SU-DHL-6 (cell line): Measurements from ENCODE around the gene YEATS2.

Experiments
- H2AFZ ChIP-seq: fragments of 200-600 bp; sonication (generic); 2 replicates; pipeline ENCODE4 v1.6.1; 2014; ENCODE audit warnings: low read depth, mild to moderate bottlenecking, moderate library complexity, mixed read lengths, antibody characterized with exemption, low read length; ENCODE audit not compliant: severe bottlenecking
- H3F3A ChIP-seq: fragments of 200-600 bp; shearing (Covaris generic); 2 replicates; pipeline ENCODE4 v1.6.0; 2016; ENCODE audit warnings: antibody characterized with exemption, mild to moderate bottlenecking; ENCODE audit not compliant: insufficient read depth
- H3K27ac ChIP-seq: fragments of 200-600 bp; sonication (generic); 2 replicates; pipeline ENCODE4 v1.5.1; 2016; ENCODE audit warnings: low read depth, mild to moderate bottlenecking, low read length, moderate library complexity, mixed read lengths
- H3K27me3 ChIP-seq: fragments of 200-600 bp; sonication (generic), shearing (Covaris generic); 2 replicates; pipeline ENCODE4 v1.6.0; 2014; ENCODE audit warnings: mild to moderate bottlenecking, low read length
- H3K36me3 ChIP-seq: fragments of 200-600 bp; sonication (generic); 2 replicates; pipeline ENCODE4 v1.6.1; 2014; ENCODE audit warnings: mild to moderate bottlenecking, low read length, mixed read lengths
- H3K4me2 ChIP-seq: fragments of 300-600, 200-600 bp; shearing (Covaris generic), sonication (generic); 2 replicates; pipeline ENCODE4 v1.6.0; 2014; ENCODE audit warnings: low read length, low read depth, mild to moderate bottlenecking; ENCODE audit not compliant: poor library complexity, severe bottlenecking
- H3K4me3 ChIP-seq: fragments of 200-600 bp; sonication (generic); 2 replicates; pipeline ENCODE4 v1.5.1; 2014; ENCODE audit warnings: antibody characterized with exemption, low read length, mild to moderate bottlenecking, mixed read lengths; ENCODE audit not compliant: insufficient read depth, poor library complexity, severe bottlenecking
- H3K79me2 ChIP-seq: fragments of 200-600 bp; sonication (generic); 2 replicates; pipeline ENCODE4 v1.6.1; 2014; ENCODE audit warnings: mild to moderate bottlenecking, low read length, moderate library complexity; ENCODE audit not compliant: insufficient read depth
- H3K9ac ChIP-seq: fragments of 200-600 bp; sonication (generic); 2 replicates; pipeline ENCODE4 v1.7.0; 2014; ENCODE audit warnings: mild to moderate bottlenecking, low read length
- H3K9me2 ChIP-seq: fragments of 200-600 bp; sonication (generic); replicated peaks from 2 replicates; pipeline ENCODE4 v1.6.1; 2014; ENCODE audit warnings: low read length; ENCODE audit not compliant: insufficient read depth
- H3K9me3 ChIP-seq: fragments of 200-600 bp; sonication (generic); 2 replicates; pipeline ENCODE4 v1.6.1; 2014; ENCODE audit warnings: low read length, mixed read lengths; ENCODE audit not compliant: insufficient read depth
- H4K20me1 ChIP-seq: fragments of 200-600 bp; sonication (generic); 2 replicates; pipeline ENCODE4 v1.6.1; 2014; ENCODE audit warnings: low read depth, mild to moderate bottlenecking, antibody characterized with exemption, low read length, moderate library complexity, mixed read lengths
- CTCF ChIP-seq: fragments of 200-600 bp; sonication (generic); IDR thresholded peaks from one replicate; pipeline ENCODE4 v1.5.1; 2017; ENCODE audit warnings: antibody characterized with exemption, mild to moderate bottlenecking, low read length, moderate library complexity; ENCODE audit not compliant: insufficient read depth, poor library complexity, severe bottlenecking
- EZH2phosphoT487 ChIP-seq: fragments of 200-600 bp; sonication (generic), shearing (Covaris generic); conservative IDR thresholded peaks from 2 replicates; pipeline ENCODE4 v1.6.1; 2018; ENCODE audit warnings: mild to moderate bottlenecking, antibody characterized with exemption, low read length, moderate library complexity, mixed read lengths

The YEATS2 gene

GRCh38 chr3:183807209-183807728 lies 109.7 kb downstream of the YEATS2 start:
- TF ChIP-seq EZH2phosphoT487 = no peak
- no peak for TF ChIP-seq CTCF
- H3K27ac ChIP-seq = no peak overlapping the region
- no peak overlapping the region for H2AFZ ChIP-seq
- no peaks in the 10 kb centered on the region for H3K79me2 ChIP-seq
- H4K20me1 ChIP-seq = no peaks in the 10 kb centered on the region
- no peak overlapping the region for H3K4me2 ChIP-seq
- no peaks in the 10 kb centered on the region for H3K9me2 ChIP-seq
- H3F3A ChIP-seq = no peaks in the 10 kb centered on the region
- no peaks in the 10 kb centered on the region for H3K9me3 ChIP-seq
- H3K36me3 ChIP-seq = peaks cover 17% of the 10 kb centered on the region; the same call in 1 of the 2 replicates
- no peaks in the 10 kb centered on the region for H3K27me3 ChIP-seq
- H3K9ac ChIP-seq = no peak overlapping the region
- no peak overlapping the region for H3K4me3 ChIP-seq

DNA sequence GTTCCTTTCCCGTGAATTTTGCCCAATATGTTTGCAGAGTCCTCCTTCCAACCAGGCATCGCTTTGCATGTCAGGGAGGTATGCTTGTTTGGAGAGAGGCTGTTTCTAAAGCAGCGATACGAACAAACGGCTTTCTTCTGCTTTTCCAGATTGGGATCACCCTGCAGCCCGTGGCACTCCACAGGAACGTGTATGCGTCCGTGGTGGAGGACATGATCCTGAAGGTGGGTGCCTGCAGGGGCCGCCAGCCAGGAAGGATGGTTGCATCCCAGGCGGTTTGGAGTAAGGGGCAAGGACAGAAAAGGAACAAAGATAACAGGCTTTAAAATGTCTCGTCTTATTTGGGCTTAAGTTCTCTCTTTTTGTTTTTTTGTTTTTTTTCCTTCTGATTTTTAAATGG lies 110.3 kb downstream of the YEATS2 start:
- Histone ChIP-seq H3K9me3 (no peaks in the 10 kb centered on the region), H3K9ac (no peak overlapping the region), H4K20me1 (no peaks in the 10 kb centered on the region), H3K79me2 (no peaks in the 10 kb centered on the region), H3K27ac (no peak overlapping the region), H3K36me3 (peaks cover 17% of the 10 kb centered on the region; the same call in 1 of the 2 replicates), H3K4me2 (no peak overlapping the region), H3K4me3 (no peak overlapping the region), H2AFZ (no peak overlapping the region), H3K27me3 (no peaks in the 10 kb centered on the region), H3K9me2 (no peaks in the 10 kb centered on the region), H3F3A (no peaks in the 10 kb centered on the region)
- no peak for TF ChIP-seq EZH2phosphoT487
- TF ChIP-seq CTCF = no peak

GRCh38 chr3:183808355-183808754 lies 110.8 kb downstream of the YEATS2 start:
- no peaks in the 10 kb centered on the region for H3F3A ChIP-seq
- no peak overlapping the region for H3K4me3 ChIP-seq
- H3K27me3 ChIP-seq = no peaks in the 10 kb centered on the region
- H3K4me2 ChIP-seq = no peak overlapping the region
- no peaks in the 10 kb centered on the region for H3K9me3 ChIP-seq
- H3K27ac ChIP-seq = no peak overlapping the region
- TF ChIP-seq EZH2phosphoT487 (no peak), CTCF (no peak)
- H3K36me3 ChIP-seq = peaks cover 14% of the 10 kb centered on the region; the same call in 1 of the 2 replicates
- H3K9me2 ChIP-seq = no peaks in the 10 kb centered on the region
- H2AFZ ChIP-seq = no peak overlapping the region
- H4K20me1 ChIP-seq = no peaks in the 10 kb centered on the region
- no peaks in the 10 kb centered on the region for H3K79me2 ChIP-seq
- H3K9ac ChIP-seq = no peak overlapping the region
